GM12801 (cell line): ENCODE data around the gene CCDC177.

Experiments
- TF ChIP-seq, protein P1 (sequence below): IDR thresholded peaks from one replicate; pipeline ENCODE4 v1.5.1; 2011; ENCODE audit warnings: control low read depth; ENCODE audit not compliant: insufficient read length; ENCODE audit errors: extremely low read depth

Gene CCDC177

DNA sequence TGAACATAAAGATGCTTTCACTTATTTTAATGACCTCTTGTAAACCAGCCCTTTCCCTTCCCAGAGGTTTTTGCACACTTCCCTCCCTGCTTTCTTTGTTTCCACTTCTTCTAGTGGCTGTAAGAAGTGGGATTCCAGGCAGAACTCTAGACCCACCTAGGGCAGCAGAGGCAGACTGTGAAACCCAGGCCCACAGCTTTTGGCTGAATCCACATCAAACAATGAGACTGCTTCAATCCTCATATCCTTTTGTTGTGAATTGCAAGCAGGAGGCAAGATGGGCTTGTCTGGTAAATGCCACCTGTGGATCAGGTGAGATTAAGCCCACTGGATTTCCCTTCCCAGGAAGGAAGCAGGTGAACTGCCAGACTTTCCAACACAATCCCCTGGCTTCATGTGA is 12.8 kb downstream of the CCDC177 start:
- TF ChIP-seq, protein P1, sequence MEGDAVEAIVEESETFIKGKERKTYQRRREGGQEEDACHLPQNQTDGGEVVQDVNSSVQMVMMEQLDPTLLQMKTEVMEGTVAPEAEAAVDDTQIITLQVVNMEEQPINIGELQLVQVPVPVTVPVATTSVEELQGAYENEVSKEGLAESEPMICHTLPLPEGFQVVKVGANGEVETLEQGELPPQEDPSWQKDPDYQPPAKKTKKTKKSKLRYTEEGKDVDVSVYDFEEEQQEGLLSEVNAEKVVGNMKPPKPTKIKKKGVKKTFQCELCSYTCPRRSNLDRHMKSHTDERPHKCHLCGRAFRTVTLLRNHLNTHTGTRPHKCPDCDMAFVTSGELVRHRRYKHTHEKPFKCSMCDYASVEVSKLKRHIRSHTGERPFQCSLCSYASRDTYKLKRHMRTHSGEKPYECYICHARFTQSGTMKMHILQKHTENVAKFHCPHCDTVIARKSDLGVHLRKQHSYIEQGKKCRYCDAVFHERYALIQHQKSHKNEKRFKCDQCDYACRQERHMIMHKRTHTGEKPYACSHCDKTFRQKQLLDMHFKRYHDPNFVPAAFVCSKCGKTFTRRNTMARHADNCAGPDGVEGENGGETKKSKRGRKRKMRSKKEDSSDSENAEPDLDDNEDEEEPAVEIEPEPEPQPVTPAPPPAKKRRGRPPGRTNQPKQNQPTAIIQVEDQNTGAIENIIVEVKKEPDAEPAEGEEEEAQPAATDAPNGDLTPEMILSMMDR = no peak

DNA sequence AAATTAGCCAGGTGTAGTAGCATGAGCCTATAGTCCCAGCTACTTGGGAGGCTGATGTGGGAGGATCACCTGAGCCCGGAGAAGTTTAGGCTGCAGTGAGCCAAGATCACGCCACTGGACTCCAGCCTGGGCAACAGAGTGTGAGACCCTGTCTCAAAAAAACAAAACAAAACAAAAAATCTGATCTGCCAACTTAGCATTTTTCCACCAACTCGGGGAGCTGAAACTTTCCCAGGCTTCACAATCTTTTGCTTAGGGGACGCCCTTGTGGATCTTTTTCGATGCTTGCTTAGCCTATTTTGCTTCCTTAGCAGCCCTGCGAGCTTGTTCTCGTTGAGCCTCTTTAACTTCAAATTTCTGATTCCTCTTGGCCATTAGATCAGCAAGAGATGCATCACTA is 13.8 kb downstream of the CCDC177 start:
- TF ChIP-seq, protein P1 = no peak

DNA sequence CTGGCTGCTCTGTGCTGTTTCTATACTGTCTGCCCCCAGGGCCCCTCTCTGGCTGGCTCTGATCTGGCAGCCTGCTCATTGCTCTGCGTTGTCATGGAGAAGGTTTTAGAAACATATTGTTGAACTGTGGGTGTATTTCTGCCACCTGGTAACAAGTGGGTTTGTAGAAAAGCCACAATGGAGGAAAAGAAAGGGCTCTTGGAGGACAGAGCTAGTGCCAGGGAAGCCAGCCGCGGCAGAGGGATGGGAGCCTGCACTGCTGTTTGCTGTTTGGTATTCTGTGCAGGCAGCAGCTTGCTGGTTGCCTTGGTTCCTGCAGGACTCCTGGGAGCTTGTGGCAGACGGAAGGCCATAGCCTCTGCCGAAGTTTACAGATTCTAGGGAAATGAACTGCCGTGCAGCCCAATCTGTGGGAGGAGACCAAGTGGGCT is 15.1 kb downstream of the CCDC177 start:
- TF ChIP-seq, protein P1 = no peak

DNA sequence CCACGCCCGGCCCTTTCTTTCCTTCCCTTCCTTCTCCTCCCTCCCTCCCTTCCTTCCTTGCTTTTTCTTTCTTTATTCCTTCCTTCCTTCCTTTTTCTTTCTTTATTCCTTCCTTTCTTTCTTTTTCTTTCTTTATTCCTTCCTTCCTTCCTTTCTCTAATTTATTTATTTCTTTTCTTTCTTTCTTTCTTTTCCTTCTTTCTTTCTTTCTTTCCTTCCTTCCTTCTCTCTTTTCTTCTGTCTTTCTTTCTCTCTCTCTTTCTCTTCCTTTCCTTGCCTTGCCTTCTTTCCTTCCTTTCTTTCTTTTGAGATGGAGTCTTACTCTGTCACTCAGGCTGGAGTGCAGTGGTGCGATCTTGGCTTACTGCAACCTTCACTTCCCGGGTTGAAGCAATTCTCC is 15.9 kb downstream of the CCDC177 start:
- TF ChIP-seq, protein P1 = no peak

DNA sequence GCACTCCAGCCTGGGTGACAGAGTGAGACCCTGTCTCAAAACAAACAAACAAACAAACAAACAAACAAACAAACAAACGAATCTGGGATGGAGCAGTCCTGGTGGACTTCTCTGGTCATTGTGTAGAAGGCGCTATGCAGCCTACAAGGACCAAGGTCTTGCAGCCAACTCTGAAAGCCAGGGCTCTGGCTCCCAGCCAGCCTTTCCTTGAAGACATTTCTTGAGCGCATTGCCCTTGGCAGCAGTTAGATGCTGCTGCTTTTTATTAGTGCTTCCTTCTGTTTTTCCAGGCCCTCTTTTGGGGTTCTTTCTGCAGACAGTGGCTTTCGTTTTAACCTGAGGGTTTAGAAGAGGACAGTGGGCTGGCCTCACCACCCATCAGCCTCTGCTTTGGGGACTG is 20.2 kb downstream of the CCDC177 start:
- TF ChIP-seq, protein P1 = no peak

DNA sequence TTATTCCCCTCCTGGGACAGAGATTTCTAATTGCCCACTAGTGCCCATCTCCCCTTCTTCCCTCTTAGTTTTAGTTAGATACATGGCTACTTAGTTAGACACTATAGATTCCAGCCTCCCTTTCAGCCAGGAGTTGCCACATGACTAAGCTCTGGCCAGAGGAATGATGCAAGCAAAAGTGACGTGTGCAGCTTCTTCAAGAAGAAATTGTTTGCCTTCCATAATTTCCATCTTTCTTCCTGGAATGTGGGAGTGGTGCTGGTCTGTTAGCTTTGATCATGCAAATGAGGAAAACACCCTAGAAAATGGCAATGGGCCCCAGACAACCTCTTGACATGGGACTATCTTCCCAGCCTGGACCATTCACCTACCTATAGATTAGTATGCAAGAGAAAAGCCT is 21.4 kb downstream of the CCDC177 start:
- TF ChIP-seq, protein P1 = no peak

DNA sequence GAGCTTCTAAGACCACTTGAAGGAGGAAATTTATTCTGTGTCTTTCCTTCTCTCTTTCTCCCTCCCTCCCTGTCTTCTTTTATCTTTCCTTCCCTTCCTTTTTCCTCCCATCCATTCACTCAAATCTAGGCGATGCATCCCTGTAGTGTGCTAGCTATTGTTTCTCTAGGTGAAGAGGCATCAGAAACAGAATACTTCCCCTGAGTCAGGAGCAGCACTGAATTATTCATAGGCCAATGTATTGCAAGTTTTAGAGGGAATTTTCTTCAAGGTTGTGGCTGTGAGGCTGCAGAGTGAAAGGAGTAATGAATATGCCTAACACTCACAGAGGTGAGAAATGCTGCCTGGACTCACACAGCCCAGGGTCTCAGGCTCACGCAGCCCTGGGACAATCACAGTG is 23.2 kb downstream of the CCDC177 start:
- TF ChIP-seq, protein P1 = no peak

DNA sequence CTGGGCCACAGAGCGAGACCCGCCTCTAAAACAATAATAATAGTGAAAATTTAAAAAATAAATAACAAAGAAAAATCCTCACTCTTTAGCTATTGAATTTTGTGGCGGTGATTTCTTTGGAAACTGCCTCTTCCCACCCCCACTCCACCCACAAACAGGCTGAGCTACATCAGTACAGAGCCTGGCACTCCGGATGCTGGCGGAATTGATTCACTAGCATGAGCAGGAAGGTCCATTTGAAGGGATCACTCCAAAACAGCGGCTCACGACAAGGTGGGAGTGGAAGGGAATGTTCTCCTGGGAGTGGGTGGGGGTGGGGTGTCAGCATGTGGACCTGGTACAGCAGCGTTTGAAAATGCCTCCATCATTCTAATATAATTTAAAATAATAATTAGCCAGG is 26.1 kb downstream of the CCDC177 start:
- TF ChIP-seq, protein P1 = no peak
